PC-3 (cell line): ENCODE measurements around the gene NHLRC2. TPM values are rescaled to one million over a fixed set of nuclear protein-coding genes. Genes with fewer than 3 reads are reported as not detected.

Experiments used
- ATAC-seq: fragments of 200-7000 bp; cut with Tn5 transposase; 2 replicates; pipeline ENCODE4 v1.9.1; 2020; ENCODE audit warnings: mild to moderate bottlenecking, moderate library complexity
- BruUV-seq: library from RNA; stranded (reverse); fragments of 400-500 nt; replicated peaks from 2 replicates; lab custom pipeline; 2021; lab: Mats Ljungman, UMichigan
- CTCF ChIA-PET: fragments of 300-600 bp; sonication (Branson Sonifier 250); formaldehyde crosslinking; loops from one replicate; lab custom pipeline; 2022; ENCODE audit warnings: antibody characterized with exemption; lab: Charles Lee
- POLR2A ChIA-PET: fragments of 300-600 bp; sonication (Branson Sonifier 250); formaldehyde crosslinking; loops from one replicate; lab custom pipeline; 2022; ENCODE audit warnings: antibody characterized with exemption; ENCODE audit not compliant: unreplicated experiment; lab: Charles Lee
- DNase-seq: peaks from one replicate; pipeline ENCODE4 v3.0.0-alpha.2; 2015
- H2AFZ ChIP-seq: fragments of 300-600 bp; sonication (generic); 2 replicates; pipeline ENCODE4 v1.6.0; 2016; ENCODE audit warnings: antibody characterized with exemption, low read length
- H3F3A ChIP-seq: fragments of 300-600 bp; sonication (generic); one replicate; pipeline ENCODE4 v1.6.0; 2017; ENCODE audit warnings: antibody characterized with exemption, low read length, control low read depth, mild to moderate bottlenecking; ENCODE audit not compliant: unreplicated experiment
- H3K27ac ChIP-seq: fragments of 300-600 bp; sonication (generic); 2 replicates; pipeline ENCODE4 v1.5.1; 2016; ENCODE audit warnings: mild to moderate bottlenecking, low read length
- H3K27me3 ChIP-seq: fragments of 300-600 bp; sonication (generic); 2 replicates; pipeline ENCODE4 v1.6.1; 2016; ENCODE audit warnings: low read length, mixed read lengths
- H3K36me3 ChIP-seq: fragments of 300-600 bp; sonication (generic); 2 replicates; pipeline ENCODE4 v1.6.1; 2016; ENCODE audit warnings: low read depth, mixed run types, low read length, mixed read lengths
- H3K4me1 ChIP-seq: fragments of 300-600 bp; sonication (generic); 2 replicates; pipeline ENCODE4 v1.5.1; 2016; ENCODE audit warnings: low read length; ENCODE audit not compliant: insufficient read depth
- H3K4me2 ChIP-seq: fragments of 300-600 bp; sonication (generic); 2 replicates; pipeline ENCODE4 v1.6.0; 2016; ENCODE audit warnings: low read length
- H3K4me3 ChIP-seq: fragments of 300-600 bp; sonication (generic); 2 replicates; pipeline ENCODE4 v1.5.1; 2016; ENCODE audit warnings: mild to moderate bottlenecking, low read length, mixed read lengths
- H3K79me2 ChIP-seq: fragments of 300-600 bp; sonication (generic); 2 replicates; pipeline ENCODE4 v1.6.1; 2017; ENCODE audit warnings: low read length, mixed read lengths
- H3K9ac ChIP-seq: fragments of 300-600 bp; sonication (generic); 2 replicates; pipeline ENCODE4 v1.6.0; 2016; ENCODE audit warnings: mild to moderate bottlenecking, low read length
- H3K9me2 ChIP-seq: fragments of 300-600 bp; sonication (generic); replicated peaks from 2 replicates; pipeline ENCODE4 v1.6.1; 2016; ENCODE audit warnings: mixed run types, low read length, mixed read lengths
- H3K9me3 ChIP-seq: fragments of 300-600 bp; sonication (generic); 2 replicates; pipeline ENCODE4 v1.6.1; 2016; ENCODE audit warnings: low read length, mixed read lengths
- H4K20me1 ChIP-seq: fragments of 300-600 bp; sonication (generic); 2 replicates; pipeline ENCODE4 v1.6.1; 2016; ENCODE audit warnings: low read length, mixed read lengths
- CTCF ChIP-seq: fragments of 300-600 bp; sonication (generic); conservative IDR thresholded peaks from 2 replicates; pipeline ENCODE4 v1.5.1; 2017; ENCODE audit warnings: antibody characterized with exemption, low read depth, mild to moderate bottlenecking, low read length
- EZH2 ChIP-seq: fragments of 300-600 bp; sonication (generic); IDR thresholded peaks from one replicate; pipeline ENCODE4 v1.6.1; 2017; ENCODE audit warnings: antibody characterized with exemption, mild to moderate bottlenecking, low read length; ENCODE audit not compliant: unreplicated experiment
- EZH2phosphoT487 ChIP-seq: fragments of 300-600 bp; sonication (generic); IDR thresholded peaks from 2 replicates; pipeline ENCODE4 v1.6.1; 2018; ENCODE audit warnings: mild to moderate bottlenecking, antibody characterized with exemption, low read length, borderline replicate concordance
- intact Hi-C: fragments of 100-400 bp; cut with micrococcal nuclease; formaldehyde crosslinking; loops from 2 replicates; pipeline ENCODE4 v1.9.0; 2023
- total RNA-seq: library from RNA; depleted of rRNA; stranded (reverse); fragments of >200 nt; gene quantifications from 2 replicates; pipeline ENCODE4 v1.2.3, GENCODE V29; 2014

NHLRC2 gene
- total RNA-seq, 1 experiment from 2014 or later: 17.5 TPM

DNA sequence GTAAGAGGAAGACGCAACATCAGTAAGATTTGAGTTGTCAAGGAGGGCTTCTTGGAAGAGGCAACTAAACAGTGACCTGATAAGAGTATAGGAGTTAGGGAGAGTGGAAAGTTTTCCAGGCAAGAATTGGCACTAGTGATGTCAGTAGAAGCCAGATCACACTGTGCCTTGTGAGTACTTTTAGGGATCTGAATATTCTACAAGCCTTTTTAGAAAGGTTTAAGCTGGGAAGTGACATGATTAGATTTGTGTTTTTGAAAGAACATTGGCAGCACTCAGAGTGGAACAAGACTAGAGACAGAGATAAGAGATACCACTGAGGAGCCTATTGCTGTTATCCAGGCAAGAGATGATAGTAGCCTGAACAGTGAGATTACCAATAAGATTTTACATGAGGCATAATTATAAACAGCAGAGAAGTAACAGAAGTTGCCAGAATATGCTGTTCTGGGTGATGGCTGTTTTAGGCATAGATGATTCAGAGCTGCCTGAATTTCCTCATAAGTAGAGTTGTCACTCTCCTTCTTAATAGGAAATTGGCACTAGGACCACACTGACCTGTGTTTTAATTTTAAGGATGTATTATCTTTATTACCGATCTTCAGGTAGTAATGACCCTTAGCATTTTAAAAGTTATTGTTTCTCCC is 45.6 kb downstream of the NHLRC2 start:
- Histone ChIP-seq H4K20me1 (peaks cover 6% of the 10 kb centered on the region; the same call in 1 of the 2 replicates), H3K27me3 (no peaks in the 10 kb centered on the region), H3K9me3 (no peaks in the 10 kb centered on the region), H3K27ac (no peak overlapping the region), H3K9me2 (no peaks in the 10 kb centered on the region), H3K4me2 (no peak overlapping the region), H3K79me2 (no peaks in the 10 kb centered on the region), H3K4me1 (peaks cover 6% of the 10 kb centered on the region), H3K36me3 (peaks cover 5% of the 10 kb centered on the region; the same call in 1 of the 2 replicates), H3F3A (no peaks in the 10 kb centered on the region), H3K4me3 (no peak overlapping the region), H2AFZ (no peak overlapping the region), H3K9ac (no peak overlapping the region)
- TF ChIP-seq EZH2 (no peak), EZH2phosphoT487 (no peak), CTCF (no peak)
- no peak for DNase-seq
- intact Hi-C loops: no loop called here
- POLR2A ChIA-PET: no interaction called here
- BruUV-seq: no TSS peak
- CTCF ChIA-PET: no interaction called here
- ATAC-seq: no peak

- Histone ChIP-seq H3F3A (no peaks in the 10 kb centered on the region), H3K9me2 (no peaks in the 10 kb centered on the region), H3K4me3 (no peak overlapping the region), H3K9ac (no peak overlapping the region), H3K27me3 (no peaks in the 10 kb centered on the region), H2AFZ (no peak overlapping the region), H3K9me3 (no peaks in the 10 kb centered on the region), H4K20me1 (no peaks in the 10 kb centered on the region), H3K27ac (no peak overlapping the region), H3K79me2 (no peaks in the 10 kb centered on the region), H3K36me3 (peaks cover 10% of the 10 kb centered on the region; the same call in 1 of the 2 replicates), H3K4me2 (no peak overlapping the region), H3K4me1 (no peaks in the 10 kb centered on the region)
- no TSS peak for BruUV-seq
- CTCF ChIA-PET: no interaction called here
- DNase-seq (no peak), ATAC-seq (no peak)
- intact Hi-C loops: no loop called here
- TF ChIP-seq EZH2phosphoT487 (no peak), CTCF (no peak), EZH2 (no peak)
- POLR2A ChIA-PET: no interaction called here
Measured at GRCh38 chr10:113905756-113906155, 51.3 kb downstream of the NHLRC2 start.

GRCh38 chr10:113907166-113907565 is 52.7 kb downstream of the NHLRC2 start:
- Histone ChIP-seq H3K27ac (no peak overlapping the region), H3K27me3 (no peaks in the 10 kb centered on the region), H3K9me3 (no peaks in the 10 kb centered on the region), H2AFZ (no peak overlapping the region), H3K4me2 (no peak overlapping the region), H3K9ac (no peak overlapping the region), H3K4me1 (no peaks in the 10 kb centered on the region), H3K36me3 (peaks cover 5% of the 10 kb centered on the region; the same call in 1 of the 2 replicates), H3F3A (no peaks in the 10 kb centered on the region), H4K20me1 (no peaks in the 10 kb centered on the region), H3K4me3 (no peak overlapping the region), H3K79me2 (no peaks in the 10 kb centered on the region), H3K9me2 (no peaks in the 10 kb centered on the region)
- no peak for DNase-seq
- intact Hi-C loops: no loop called here
- CTCF ChIA-PET: no interaction called here
- BruUV-seq: no TSS peak
- ATAC-seq: no peak
- POLR2A ChIA-PET: interaction anchor here (0.6 kb wide), 1 partner anchor 136 kb away, joined by 3 read pairs; no protein-coding TSS in a partner anchor
- TF ChIP-seq CTCF (no peak), EZH2 (no peak), EZH2phosphoT487 (no peak)
